Tibial nerve (tissue), 4 donors: Measurements from ENCODE around the gene JMJD7. TPM values are rescaled to one million over a fixed set of nuclear protein-coding genes. Genes with fewer than 3 reads are reported as not detected.
A peak's percentile ranks its signal among the peaks of the same experiment; 100 is the strongest.

ENCODE experiments used
- DNase-seq, 2 donors: peaks; one replicate each; pipeline ENCODE4 v3.0.0-alpha.2; 2019; ENCODE audit warnings: low spot score in 2 of 2
- H3K27ac ChIP-seq, 4 donors: fragments of 200-600 bp; sonication (generic) in 3 of 4; one replicate each; pipeline ENCODE4 v1.5.1; 2017 to 2019; ENCODE audit warnings: mild to moderate bottlenecking in 1 of 4
- H3K27me3 ChIP-seq, 2 donors: fragments of 200-600 bp; sonication (generic) in 1 of 2; one replicate each; pipeline versions ENCODE4 v1.5.1 to v1.6.0; 2017 to 2019
- H3K36me3 ChIP-seq, 3 donors: fragments of 200-600 bp; sonication (generic); one replicate each; pipeline ENCODE4 v1.5.1; 2018 to 2019
- H3K4me1 ChIP-seq, 4 donors: fragments of 200-600 bp; sonication (generic) in 3 of 4; one replicate each; pipeline ENCODE4 v1.5.1; 2017 to 2019
- H3K4me3 ChIP-seq, 4 donors: fragments of 200-600 bp; sonication (generic) in 3 of 4; one replicate each; pipeline ENCODE4 v1.5.1; 2017 to 2019; ENCODE audit warnings: mild to moderate bottlenecking in 1 of 4, moderate library complexity in 1 of 4
- H3K9me3 ChIP-seq, 4 donors: fragments of 200-600 bp; sonication (generic) in 3 of 4; one replicate each; pipeline ENCODE4 v1.5.1; 2017 to 2019
- EP300 ChIP-seq, 2 donors: sonication (generic); formaldehyde crosslinking; IDR thresholded peaks; one replicate each; pipeline ENCODE4 v1.6.1; 2017; ENCODE audit warnings: antibody characterized with exemption in 2 of 2, mild to moderate bottlenecking in 1 of 2
- POLR2A ChIP-seq, 2 donors: fragments of 450-650 bp; IDR thresholded peaks; one replicate each; pipeline ENCODE4 v1.6.1; 2017; ENCODE audit warnings: antibody characterized with exemption in 2 of 2, mild to moderate bottlenecking in 2 of 2, moderate library complexity in 2 of 2
- WGBS, 2 donors: methylation state at CpG; one replicate each; pipeline ENCODE4 v1.1.5; 2018; 5-methylcytosine and 5-hydroxymethylcytosine counted together
- total RNA-seq, 4 donors: library from RNA; depleted of rRNA; stranded (reverse); fragments of >200 nt; gene quantifications; one replicate each; pipeline ENCODE4 v1.1.0, GENCODE V29; 2016
- TF ChIP-seq, protein P1 (sequence below), 5 experiments: fragments of 200-600 bp in 3 of 5; fragments of 450-650 bp in 2 of 5; sonication (generic) in 3 of 5; IDR thresholded peaks; one replicate each; pipeline ENCODE4 v1.5.1; 2016 to 2019; ENCODE audit warnings: antibody characterized with exemption in 5 of 5, mild to moderate bottlenecking in 3 of 5, moderate library complexity in 2 of 5

JMJD7 gene
- total RNA-seq, 4 donors from 2014 or later = 9.0 to 16.8 (median 12.0) TPM

DNA sequence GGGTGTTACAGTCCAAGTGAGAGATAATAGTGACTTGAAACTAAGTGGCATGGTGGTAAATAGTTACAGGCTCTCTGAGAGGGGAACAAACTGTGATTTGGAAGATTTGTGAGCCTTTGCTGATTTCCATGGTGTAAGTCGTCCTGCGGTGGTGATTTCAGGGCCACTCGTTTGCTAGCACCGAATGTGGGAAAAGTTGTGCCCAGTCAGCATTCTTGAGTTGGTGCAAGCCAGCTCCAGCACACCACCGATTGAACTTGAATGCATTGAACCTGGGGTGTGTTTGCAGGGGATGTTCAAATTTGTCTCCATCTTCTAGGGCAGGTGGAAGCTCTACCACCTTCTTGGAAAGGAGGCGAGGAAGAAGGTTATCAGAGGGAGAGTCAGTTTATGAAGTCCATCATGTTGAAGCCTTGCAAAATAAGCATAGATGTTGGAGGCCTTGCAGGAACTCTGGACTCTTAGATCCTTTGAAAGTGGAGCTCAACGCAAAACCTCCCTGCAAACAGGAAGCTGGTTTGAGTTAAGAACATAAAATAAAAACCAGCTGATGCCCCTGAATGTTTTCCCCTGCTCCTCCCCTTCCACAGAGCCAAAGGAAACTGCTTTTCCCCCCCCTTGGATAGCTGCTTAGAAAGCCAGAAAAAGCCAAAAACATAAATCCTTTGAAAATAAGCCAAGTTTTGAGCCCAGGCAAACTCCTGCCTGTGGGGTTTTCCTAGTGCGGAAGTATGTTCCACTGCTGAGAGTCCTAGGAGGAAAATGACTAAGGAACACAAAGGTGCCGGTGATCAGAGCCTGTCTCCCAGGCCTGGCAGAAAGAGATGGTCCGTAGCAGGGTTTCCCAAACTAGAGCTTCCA, 31.7 kb upstream of the JMJD7 start:
- WGBS, 2 donors = 37 to 47% methylated on average over 10 of the region's 10 CpGs
- Histone ChIP-seq H3K9me3 (no peaks in the 10 kb centered on the region), H3K27ac (peak overlapping the region; percentile 1 to 78 (median 46)), H3K4me1 (peaks cover 0 to 61% (median 21%) of the 10 kb centered on the region in 4 donors), H3K27me3 (no peaks in the 10 kb centered on the region), H3K4me3 (no peak overlapping the region), H3K36me3 (peaks cover 0 to 21% (median 0%) of the 10 kb centered on the region in 3 donors)
- no peak for TF ChIP-seq EP300 (IDR thresholded peaks at IDR 0.05)
- TF ChIP-seq, protein P1, sequence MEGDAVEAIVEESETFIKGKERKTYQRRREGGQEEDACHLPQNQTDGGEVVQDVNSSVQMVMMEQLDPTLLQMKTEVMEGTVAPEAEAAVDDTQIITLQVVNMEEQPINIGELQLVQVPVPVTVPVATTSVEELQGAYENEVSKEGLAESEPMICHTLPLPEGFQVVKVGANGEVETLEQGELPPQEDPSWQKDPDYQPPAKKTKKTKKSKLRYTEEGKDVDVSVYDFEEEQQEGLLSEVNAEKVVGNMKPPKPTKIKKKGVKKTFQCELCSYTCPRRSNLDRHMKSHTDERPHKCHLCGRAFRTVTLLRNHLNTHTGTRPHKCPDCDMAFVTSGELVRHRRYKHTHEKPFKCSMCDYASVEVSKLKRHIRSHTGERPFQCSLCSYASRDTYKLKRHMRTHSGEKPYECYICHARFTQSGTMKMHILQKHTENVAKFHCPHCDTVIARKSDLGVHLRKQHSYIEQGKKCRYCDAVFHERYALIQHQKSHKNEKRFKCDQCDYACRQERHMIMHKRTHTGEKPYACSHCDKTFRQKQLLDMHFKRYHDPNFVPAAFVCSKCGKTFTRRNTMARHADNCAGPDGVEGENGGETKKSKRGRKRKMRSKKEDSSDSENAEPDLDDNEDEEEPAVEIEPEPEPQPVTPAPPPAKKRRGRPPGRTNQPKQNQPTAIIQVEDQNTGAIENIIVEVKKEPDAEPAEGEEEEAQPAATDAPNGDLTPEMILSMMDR (IDR thresholded peaks at IDR 0.05) = no peak
- no peak for TF ChIP-seq POLR2A (IDR thresholded peaks at IDR 0.05)
- DNase-seq = no peak

DNA sequence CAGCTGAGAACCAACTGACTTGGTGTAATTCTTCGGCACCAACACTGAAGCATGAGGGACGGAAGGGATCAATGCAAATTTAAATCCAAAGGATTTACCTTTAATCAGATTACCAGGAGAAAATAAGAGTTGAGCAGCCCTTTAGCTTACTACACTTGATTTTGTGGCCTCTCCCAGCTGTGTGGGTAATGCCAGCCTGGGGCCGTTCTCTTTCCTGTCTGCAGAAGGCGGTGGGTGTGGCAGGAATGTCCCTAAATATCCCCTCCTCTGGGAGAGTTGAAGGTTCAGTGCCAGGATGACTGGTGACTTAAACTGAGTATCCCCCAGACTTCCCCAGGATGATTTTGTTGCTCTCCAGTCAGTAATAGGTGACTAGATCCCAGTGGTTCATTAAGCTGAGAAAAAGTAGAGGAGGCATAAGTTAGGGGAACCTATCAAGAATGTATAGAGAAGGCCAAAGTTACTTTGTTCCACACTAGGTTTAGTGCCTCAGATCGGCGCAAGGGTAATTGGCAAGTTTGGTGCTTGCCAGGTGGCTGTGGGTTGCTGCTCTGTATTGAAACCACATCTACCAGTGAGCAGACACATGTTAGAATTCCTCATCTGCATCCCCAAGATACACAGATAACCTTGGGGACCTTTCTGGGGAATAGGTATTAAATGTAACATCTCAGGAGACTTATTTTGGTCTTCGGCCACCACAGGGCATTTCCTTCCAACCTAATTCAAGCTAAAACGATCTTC, 30.5 kb upstream of the JMJD7 start:
- no peaks in the 10 kb centered on the region for H3K27me3 ChIP-seq
- peak overlapping the region in 2 of 4 donors; percentile 58 to 78 for H3K27ac ChIP-seq
- WGBS, 2 donors = 76 to 78% methylated on average over 8 of the region's 8 CpGs
- H3K9me3 ChIP-seq = no peaks in the 10 kb centered on the region
- DNase-seq = no peak
- H3K36me3 ChIP-seq = peaks cover 0 to 28% (median 0%) of the 10 kb centered on the region in 3 donors
- H3K4me1 ChIP-seq = peaks cover 0 to 50% (median 21%) of the 10 kb centered on the region in 4 donors
- H3K4me3 ChIP-seq = no peak overlapping the region
- TF ChIP-seq POLR2A (IDR thresholded peaks at IDR 0.05) = no peak
- TF ChIP-seq EP300 (IDR thresholded peaks at IDR 0.05) = no peak
- TF ChIP-seq, protein P1 (IDR thresholded peaks at IDR 0.05) = no peak

DNA sequence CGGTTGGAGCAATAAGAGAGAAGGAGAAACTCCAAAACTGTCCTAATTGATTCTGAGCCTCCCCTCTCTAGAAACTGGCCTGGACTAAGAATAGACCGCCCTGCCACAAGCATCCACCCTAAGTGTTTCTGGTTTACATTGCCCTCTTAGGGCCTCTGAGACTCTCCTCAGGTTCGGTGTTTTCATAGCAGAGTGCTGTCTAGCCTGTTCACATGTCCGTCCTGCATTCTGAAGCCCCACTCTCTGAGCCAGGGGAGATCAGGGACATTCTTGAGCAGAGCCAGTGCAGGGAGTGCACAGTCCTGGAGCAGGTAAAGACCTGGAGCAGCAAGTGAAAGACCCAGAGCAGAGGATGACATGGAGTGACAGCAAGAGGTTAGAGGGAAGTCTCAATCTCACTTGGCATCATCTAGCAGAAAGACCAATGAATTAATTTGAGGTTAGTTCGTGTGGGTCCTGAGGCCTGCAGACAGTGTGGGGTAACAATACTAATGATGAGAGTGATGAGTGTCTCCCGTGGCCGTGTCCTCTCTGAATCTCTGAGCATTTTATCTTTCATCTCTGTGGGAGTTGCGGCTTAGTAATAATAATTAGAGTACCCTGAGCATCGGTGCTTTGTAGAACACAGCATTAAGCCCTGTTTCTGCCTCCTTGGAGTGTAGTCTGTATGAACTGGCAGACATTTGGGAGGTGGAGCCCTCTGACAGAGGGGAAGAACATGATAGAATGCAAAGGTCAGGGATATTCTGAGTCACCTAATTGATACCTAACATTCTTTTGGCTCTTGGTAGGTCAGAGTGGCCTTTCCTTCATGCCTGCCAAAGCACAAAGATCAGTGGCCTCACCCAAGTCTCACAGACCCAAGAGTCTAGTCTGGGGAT, 29.0 kb upstream of the JMJD7 start:
- peaks cover 0 to 43% (median 21%) of the 10 kb centered on the region in 4 donors for H3K4me1 ChIP-seq
- no peaks in the 10 kb centered on the region for H3K27me3 ChIP-seq
- no peak overlapping the region for H3K4me3 ChIP-seq
- TF ChIP-seq, protein P1 (IDR thresholded peaks at IDR 0.05) = no peak
- TF ChIP-seq POLR2A (IDR thresholded peaks at IDR 0.05) (no peak), EP300 (IDR thresholded peaks at IDR 0.05) (no peak)
- no peaks in the 10 kb centered on the region for H3K9me3 ChIP-seq
- peaks cover 0 to 28% (median 0%) of the 10 kb centered on the region in 3 donors for H3K36me3 ChIP-seq
- no peak for DNase-seq
- H3K27ac ChIP-seq = peak overlapping the region in 2 of 4 donors; percentile 38 to 55
- WGBS, 2 donors = 82% methylated on average over 9 of the region's 9 CpGs

DNA sequence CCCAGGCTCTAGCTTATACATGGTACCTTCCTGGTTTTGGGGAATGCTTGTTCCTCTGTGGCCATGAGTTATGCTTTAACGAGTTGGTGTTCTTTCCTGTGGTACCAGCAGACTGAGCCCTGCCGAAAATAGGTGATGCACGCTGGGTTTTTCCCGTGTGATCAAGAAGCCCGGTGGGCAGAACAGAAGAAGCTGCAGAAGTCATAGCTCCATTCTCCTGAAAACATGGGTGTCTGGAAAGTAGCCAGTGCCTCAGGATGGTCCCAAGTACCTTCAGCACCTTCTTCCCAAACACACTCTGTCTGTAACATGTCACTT, 28.4 kb upstream of the JMJD7 start:
- H3K27ac ChIP-seq = peak overlapping the region in 1 of 4 donors; percentile 55
- DNase-seq = no peak

More for the DNA sequence above, 28.4 kb upstream of the JMJD7 start:
- H3K4me1 ChIP-seq = peaks cover 0 to 48% (median 21%) of the 10 kb centered on the region in 4 donors
- TF ChIP-seq EP300 (IDR thresholded peaks at IDR 0.05) = no peak
- no peak for TF ChIP-seq POLR2A (IDR thresholded peaks at IDR 0.05)
- TF ChIP-seq, protein P1 (IDR thresholded peaks at IDR 0.05) = no peak
- H3K9me3 ChIP-seq = no peaks in the 10 kb centered on the region
- 88 to 93% methylated on average over 5 of the region's 5 CpGs for WGBS, 2 donors
- H3K4me3 ChIP-seq = no peak overlapping the region
- H3K36me3 ChIP-seq = peaks cover 0 to 28% (median 0%) of the 10 kb centered on the region in 3 donors
- no peaks in the 10 kb centered on the region for H3K27me3 ChIP-seq
